Activated CD4-positive, alpha-beta T cell treated with anti-CD3 and anti-CD28 coated beads for 4 hours (primary cell): ENCODE results near the gene RIMBP2.
"Not testable (repeated sequence)": the region's sequence is repeated elsewhere in the genome, so short reads cannot be mapped to it uniquely, and the experiment has no call there.

ENCODE experiments used
- DNase-seq, 2 donors: peaks; one replicate each; pipeline ENCODE4 v3.0.0-alpha.2; 2020

The RIMBP2 gene

GRCh38 chr12:130591736-130592135 is 124.4 kb downstream of the RIMBP2 start:
- no peak for DNase-seq

GRCh38 chr12:130590685-130591084 is 125.4 kb downstream of the RIMBP2 start:
- no peak for DNase-seq

DNA sequence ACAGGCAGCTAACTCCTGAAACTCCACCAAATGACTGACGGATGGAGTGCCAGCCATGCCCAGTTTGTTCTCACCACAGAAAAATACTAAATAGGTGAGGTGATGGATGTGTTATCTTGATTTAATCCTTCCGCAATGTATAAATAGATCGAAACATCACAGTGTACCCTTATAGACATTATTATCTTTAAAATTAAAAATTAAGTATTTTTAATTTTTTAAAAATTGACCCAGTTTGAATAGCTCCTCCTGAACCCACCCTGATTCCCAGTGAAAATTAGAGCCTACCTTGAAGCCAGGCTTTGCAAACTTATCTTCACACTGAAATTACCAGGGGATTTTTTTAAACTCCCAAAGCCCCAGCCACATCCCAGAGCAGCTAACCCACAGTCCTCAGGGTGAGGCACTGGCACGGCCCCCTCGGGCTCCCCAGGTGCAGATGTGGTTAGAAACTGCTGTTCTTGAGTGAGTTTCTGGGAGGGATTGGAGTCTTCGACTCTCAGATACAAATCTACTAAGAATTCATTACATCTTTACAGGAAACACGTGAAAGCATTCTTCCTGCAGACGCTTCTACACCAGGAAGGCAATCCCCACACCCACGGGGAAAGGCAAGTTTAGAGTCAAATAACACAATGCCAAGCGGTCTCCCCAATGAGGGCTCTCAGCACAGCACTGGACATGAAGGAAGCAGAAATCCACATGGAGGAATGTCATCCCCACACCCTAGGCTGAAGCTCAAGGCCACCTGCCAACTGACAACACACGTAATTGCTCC is 126.4 kb downstream of the RIMBP2 start:
- no peak for DNase-seq

DNA sequence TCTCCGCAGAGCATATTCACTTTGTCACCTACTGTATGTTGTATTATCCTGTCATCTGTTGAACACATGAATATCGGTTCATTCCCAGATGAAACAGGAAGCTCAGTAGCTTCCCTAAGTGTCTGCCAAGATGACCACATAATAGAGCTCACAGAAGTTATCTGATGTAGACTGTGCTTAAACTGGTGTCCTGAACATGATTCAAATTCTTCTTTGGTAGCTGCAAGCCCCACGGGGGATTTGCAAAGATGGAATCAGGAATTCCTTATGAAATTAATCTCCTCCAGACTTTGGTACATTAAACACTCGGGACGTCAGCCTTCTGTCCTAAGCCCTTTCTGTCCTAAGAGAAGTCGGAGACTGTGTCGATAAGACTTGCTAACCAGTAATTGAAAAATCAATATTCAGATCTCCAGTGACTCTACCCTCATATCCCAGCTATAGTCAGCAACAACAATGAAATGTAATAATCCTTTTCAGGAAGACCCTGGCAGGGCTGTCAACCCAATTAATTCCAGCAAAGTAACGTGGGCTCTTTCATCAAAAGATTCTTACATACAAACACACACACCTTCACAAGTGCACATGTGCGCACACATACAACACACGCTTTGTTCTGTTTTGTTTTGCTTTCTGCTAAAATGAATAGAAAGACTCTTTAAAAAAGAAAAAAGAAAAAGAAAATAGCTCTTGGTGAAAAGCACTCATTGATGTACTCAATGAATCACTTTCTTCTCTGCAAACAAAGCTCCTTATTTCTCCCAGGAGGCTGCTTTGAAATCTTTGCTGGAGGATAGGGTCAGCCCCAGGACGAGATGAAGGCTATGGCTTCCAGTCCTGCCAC is 127.2 kb downstream of the RIMBP2 start:
- no peak for DNase-seq

- no peak for DNase-seq
Observed at GRCh38 chr12:130587966-130588365, 128.1 kb downstream of the RIMBP2 start.

- DNase-seq: not testable (repeated sequence)
Observed at GRCh38 chr12:130584475-130584874, 131.6 kb downstream of the RIMBP2 start.

DNA sequence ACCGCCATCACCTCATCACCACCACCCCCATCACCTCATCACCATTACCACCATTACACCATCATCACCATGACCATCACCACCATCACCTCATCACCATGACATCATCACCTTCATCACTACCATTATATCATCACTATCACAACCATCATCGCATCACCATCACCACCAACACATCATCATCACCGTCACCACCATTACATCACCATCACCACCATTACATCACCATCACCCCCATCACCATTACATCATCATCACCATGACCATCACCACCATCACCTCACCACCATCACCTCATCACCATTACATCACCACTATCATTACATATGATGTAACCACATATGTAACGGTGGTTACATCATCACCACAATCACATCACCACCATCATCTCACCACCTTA is 132.3 kb downstream of the RIMBP2 start:
- DNase-seq: no peak

- no peak for DNase-seq
Observed at GRCh38 chr12:130583317-130583716, 132.8 kb downstream of the RIMBP2 start.

- no peak for DNase-seq
Observed at GRCh38 chr12:130582286-130582685, 133.8 kb downstream of the RIMBP2 start.

DNA sequence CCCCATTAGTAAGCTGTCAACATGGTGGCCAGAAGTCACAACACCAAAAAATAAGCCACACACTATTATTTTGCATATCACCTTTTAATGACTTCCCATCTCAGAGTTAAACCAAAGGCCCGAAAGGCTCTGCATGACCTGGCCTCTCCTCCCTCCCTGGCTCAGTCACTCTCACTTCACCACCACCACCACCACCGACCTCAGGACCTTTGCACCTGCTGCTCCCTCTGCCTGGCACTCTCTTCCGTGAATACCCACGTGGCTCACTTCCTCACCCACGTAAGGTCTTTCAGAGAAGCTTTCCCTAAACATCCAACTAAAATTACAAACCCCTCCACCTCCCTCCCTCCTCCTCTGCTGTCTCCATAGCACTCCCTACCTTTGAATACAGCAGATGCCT is 134.3 kb downstream of the RIMBP2 start:
- DNase-seq: no peak

DNA sequence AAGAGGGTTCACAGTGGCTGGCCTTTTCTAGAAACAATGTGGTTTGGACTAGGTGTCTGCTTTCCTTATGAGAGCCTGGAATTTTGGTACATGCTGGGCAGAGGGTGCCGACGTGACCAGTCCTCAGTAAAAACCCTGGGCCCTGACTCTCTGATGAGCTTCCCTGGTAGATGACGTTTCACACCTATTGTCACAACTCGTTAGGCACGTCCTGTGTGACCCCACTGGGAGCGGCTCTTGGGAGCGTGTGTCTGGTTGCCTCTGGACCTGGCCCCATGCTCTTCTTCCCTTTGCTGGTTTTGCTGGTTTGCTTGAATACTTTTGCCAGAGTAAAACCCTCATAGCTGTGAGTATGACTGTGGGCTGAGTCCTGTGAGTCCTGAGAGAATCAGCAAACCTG is 136.9 kb downstream of the RIMBP2 start:
- DNase-seq: no peak

DNA sequence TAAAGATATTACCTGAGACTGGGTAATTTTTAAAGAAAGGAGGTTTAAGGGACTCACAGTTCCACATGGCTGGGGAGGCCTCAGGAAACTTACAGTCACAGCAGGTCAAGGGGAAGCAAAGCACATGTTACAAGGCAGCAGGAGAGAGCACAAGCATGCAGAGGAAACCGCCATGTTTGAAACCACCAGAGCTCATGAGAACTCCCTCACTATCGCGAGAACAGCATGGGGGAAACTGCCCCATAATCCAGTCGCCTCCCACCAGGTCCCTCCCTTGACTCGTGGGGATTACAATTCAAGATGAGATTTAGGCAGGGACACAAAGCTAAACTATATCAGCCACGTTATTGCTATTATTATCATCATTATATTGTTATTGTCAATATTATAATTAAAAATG is 138.7 kb downstream of the RIMBP2 start:
- no peak for DNase-seq

DNA sequence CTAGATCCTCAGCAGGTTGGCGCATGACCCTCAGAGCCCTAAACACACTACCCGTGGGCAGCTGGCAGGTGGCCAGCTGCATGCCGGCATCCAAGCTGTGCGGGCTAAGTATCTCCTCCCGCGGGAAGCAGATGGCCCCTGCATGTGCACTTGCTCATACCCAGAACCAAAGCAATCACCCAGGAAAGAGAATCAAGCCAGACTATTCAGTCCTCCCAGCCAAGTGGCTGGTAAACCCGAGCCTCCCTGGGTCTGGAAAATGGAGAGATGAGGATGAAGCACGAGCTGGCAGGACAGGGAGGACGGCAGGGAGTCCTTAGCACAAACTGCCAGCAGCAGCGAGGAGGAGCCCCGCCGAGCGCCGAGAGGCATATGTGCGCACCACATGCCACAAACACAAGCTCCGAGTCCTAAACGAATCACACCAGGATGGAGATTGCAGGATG is 139.7 kb downstream of the RIMBP2 start:
- DNase-seq: no peak

DNA sequence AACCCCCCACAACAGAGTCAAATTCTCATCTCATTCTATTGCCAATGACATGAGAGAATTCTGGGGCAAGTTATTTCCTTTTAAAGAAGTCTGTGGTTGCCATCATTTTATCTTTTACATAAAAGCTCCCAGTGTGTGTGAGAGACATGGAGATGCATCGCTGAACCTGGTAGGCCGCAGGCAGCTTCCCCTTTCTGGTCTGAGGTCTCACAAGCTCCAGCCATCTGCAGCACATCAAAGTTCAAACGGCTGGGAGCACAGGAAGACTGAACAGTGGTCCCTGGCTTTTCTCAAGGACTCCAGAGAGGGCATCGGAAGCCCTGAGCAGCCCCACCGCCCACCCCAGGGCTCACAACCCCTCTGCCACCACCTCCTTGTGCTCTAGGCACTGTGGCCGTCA is 141.7 kb downstream of the RIMBP2 start:
- no peak for DNase-seq

- no peak for DNase-seq
Observed at GRCh38 chr12:130573766-130574165, 142.3 kb downstream of the RIMBP2 start.

- DNase-seq: no peak
Observed at GRCh38 chr12:130573235-130573634, 142.9 kb downstream of the RIMBP2 start.

- DNase-seq: no peak
Observed at GRCh38 chr12:130572553-130572952, 143.5 kb downstream of the RIMBP2 start.

DNA sequence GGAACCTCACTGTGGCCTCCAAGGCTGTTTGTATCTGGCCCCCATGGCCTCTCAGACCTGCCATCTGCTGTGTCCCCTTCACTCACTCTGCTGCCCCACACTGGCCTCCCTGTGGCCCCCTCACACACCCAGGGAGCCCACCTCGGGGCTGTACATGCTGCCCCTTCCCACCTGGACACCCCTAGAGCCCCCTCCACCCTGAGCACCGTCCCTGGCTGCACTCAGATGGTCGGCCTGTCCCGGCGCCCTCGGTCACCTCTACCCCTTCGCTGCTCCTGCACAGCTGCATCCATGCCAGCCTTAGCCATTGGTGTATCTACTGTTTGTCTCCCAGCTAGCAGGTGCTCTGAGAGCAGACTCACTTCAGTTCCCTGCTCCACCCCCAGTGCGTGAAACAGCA is 144.4 kb downstream of the RIMBP2 start:
- no peak for DNase-seq

- DNase-seq: no peak
Observed at GRCh38 chr12:130571089-130571488, 145.0 kb downstream of the RIMBP2 start.

DNA sequence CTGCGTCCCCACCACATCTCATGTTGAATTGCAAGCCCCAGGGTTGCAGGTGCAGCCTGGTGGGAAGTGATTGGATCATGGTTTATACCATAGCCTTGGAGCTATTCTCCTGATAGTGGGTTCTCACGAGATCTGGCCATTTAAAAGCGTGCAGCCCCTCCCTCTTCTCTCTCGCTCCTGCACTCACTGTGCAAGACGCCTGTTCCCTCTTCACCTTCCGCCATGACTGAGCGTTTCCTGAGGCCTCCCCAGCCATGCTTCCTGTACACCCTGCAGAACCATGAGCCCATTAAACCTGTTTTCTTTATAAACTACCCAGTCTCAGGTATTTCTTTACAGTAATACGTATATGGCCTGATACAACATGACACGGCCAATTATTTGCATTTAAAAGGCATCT is 146.6 kb downstream of the RIMBP2 start:
- no peak for DNase-seq

- no peak for DNase-seq
Observed at GRCh38 chr12:130568501-130568900, 147.6 kb downstream of the RIMBP2 start.

DNA sequence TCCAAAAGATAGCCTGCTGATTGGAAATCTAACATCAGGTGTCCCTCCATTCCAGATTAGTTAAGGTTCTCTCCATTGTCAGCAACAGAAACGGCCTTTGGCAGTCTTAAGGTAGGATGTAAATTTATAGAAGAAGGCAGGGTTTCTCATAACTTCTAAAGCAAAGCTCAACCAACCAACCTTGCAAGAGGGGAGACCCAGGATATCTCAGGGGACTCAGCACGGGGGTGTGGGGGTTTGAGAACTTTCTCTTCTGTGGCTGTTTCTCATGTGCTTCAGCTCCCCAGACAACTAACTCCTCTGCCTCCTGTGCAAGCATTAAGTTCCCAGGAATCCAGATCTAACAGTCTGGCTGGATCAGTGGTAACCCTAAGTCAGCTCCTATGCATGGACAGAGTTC is 148.1 kb downstream of the RIMBP2 start:
- DNase-seq: no peak

- no peak for DNase-seq
Observed at GRCh38 chr12:130566446-130567155, 149.5 kb downstream of the RIMBP2 start.

DNA sequence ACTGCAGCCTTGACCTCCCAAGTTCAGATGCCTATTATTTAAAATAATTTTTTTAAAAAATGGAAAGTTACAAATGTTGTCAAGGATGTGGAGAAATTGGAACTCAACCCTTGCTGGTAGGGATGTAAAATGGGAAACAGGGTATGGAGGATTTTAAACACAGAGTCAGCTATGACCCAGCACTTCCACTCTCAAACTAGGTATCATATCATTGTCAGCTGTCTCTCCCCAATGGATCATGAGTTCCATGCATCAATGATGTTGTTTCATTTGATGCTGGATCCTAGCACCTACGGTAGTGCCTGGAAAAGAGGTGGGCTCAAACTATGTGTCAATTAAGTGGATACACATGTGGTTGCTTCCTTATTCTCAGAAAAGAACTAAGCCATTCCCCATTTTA is 150.9 kb downstream of the RIMBP2 start:
- DNase-seq: no peak
